Fibroblast of villous mesenchyme (primary cell): ENCODE data around the gene KCNK17. TPM values are rescaled to one million over a fixed set of nuclear protein-coding genes. Genes with fewer than 3 reads are reported as not detected.
A peak's percentile ranks its signal among the peaks of the same experiment; 100 is the strongest.

ENCODE experiments used
- DNase-seq: peaks from one replicate; pipeline ENCODE4 v3.0.0-alpha.2; 2010; ENCODE audit warnings: low read depth
- H3K4me3 ChIP-seq: 2 replicates; pipeline ENCODE4 v1.5.1; 2011; ENCODE audit warnings: low read depth, mild to moderate bottlenecking, low read length
- CTCF ChIP-seq: IDR thresholded peaks from 2 replicates; pipeline ENCODE4 v1.5.1; 2012; ENCODE audit warnings: low read depth, mild to moderate bottlenecking, low read length; ENCODE audit not compliant: insufficient read depth
- total RNA-seq: library from RNA; depleted of rRNA; stranded (reverse); fragments of >200 nt; gene quantifications from 2 replicates; pipeline ENCODE4 v1.2.3, GENCODE V29; 2012

KCNK17 gene
- total RNA-seq, 1 donor: not detected

DNA sequence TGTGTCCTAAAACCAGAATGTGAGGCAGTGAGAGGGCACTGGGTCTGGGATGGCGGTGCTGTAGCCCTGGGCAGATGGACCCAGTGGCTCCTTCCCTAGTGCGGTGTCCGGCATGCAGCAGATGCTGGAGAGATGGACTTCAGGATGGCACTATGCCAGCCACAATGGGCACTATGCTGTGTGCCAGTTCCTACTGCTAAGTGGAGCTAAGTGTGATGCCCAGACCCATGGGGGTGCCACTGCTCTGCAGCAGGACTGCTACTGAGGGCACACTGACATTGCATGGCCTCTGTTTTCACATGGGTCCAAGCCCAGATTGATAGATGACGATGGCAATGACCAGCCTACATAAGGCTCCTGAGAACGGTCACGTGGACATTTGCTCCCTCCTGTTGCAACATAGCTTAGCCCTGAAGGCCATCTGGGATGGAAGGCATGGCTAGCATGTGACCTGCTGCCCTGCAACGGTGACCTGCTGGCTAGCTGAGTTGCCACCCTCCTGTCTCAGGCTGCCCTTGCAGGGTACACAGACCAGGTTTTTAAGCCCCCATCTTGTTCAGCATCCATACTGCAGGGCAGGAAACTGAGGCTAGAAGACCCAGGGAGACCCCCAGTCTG lies 39.6 kb upstream of the KCNK17 start:
- no peak overlapping the region for H3K4me3 ChIP-seq
- no peak for TF ChIP-seq CTCF
- DNase-seq: no peak

DNA sequence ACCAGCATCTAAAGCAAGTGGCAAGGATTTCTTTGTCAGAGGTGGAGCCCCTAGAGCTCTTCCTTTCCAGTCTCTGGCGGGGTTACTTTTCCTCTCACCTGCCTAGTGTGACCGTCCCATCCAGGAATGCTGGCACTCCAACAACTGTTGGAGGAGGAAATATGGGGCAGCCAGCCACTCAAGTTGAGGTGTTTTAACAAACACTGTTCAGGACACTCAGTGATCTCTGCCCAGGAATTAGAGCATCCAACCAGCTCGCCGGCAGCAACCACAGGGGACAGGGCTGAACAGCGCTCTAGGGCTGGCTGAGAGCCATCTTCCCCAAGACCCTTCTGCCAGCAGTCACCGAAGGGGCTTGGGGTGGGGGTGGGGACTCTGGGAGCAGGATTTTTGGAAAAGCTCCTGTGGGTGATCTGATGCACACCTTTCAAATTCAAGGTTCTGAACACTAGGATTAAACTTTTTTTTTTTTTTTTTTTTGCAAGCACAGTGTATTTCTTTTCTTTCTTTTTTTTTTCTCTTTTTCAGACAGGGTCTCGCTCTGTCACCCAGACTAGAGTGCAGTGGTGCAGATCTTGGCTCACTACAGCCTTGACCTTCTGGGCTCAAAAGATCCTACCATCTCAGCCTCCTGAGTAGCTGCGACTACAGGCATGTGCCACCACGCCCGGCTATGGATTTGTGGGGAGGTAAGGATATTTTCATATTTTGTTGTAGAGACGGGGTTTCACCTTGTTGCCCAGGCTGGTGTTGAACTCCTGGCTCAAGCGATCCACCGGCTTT lies 36.7 kb upstream of the KCNK17 start:
- no peak overlapping the region for H3K4me3 ChIP-seq
- no peak for DNase-seq
- no peak for TF ChIP-seq CTCF

DNA sequence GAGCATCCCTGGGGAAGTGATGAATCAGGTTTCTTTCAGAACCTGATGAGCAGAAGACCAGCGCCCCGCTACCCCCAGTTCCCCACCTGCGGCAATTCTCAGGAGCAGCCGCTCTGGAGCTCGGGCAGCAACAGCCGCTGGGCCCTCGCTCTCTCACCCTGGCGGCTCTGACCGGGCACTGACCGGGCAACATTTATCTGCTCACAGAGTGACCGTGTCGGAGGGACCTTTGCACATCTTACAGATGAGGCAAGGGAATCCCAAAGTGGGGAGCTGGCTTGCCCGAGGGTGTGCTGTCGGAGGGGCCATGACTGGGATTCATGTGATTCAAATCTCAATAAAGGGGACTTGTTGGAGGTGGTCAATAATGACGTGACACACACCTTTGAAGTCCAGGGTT lies 34.5 kb upstream of the KCNK17 start:
- TF ChIP-seq CTCF: no peak
- no peak overlapping the region for H3K4me3 ChIP-seq
- DNase-seq: no peak

- peak; percentile 90 for TF ChIP-seq CTCF
- no peak overlapping the region for H3K4me3 ChIP-seq
- DNase-seq: peak; percentile 52
Measured at GRCh38 chr6:39347906-39348585, 33.8 kb upstream of the KCNK17 start.

- DNase-seq: no peak
- H3K4me3 ChIP-seq: no peak overlapping the region
- TF ChIP-seq CTCF: no peak
Measured at GRCh38 chr6:39347206-39347605, 33.0 kb upstream of the KCNK17 start.

GRCh38 chr6:39344821-39345280 lies 30.6 kb upstream of the KCNK17 start:
- H3K4me3 ChIP-seq: no peak overlapping the region
- DNase-seq: no peak
- no peak for TF ChIP-seq CTCF
